K562 (cell line): ENCODE measurements around the gene SYF2. TPM values are rescaled to one million over a fixed set of nuclear protein-coding genes. Genes with fewer than 3 reads are reported as not detected.

Experiments
- ATAC-seq: fragments of 200-7000 bp; cut with Tn5 transposase; 3 replicates; pipeline ENCODE4 v1.9.1; 2020; ENCODE audit warnings: moderate library complexity
- BruUV-seq: library from RNA; stranded (reverse); fragments of 400-500 nt; replicated peaks from 2 replicates; lab custom pipeline; 2021; lab: Mats Ljungman, UMichigan
- CTCF ChIA-PET: fragments of 300-600 bp; formaldehyde crosslinking; extraction: SDS; loops from one replicate; lab custom pipeline; 2021; ENCODE audit warnings: low intra/inter-chr PET ratio; lab: Yijun Ruan, JAX
- POLR2A ChIA-PET: fragments of 300-600, 350-650 bp; sonication (Branson Sonifier 250); formaldehyde crosslinking; extraction: SDS; loops from one replicate; lab custom pipeline; 2021; ENCODE audit warnings: antibody characterized with exemption, inconsistent platforms; lab: Yijun Ruan, JAX
- DNase-seq, 4 experiments: peaks; one replicate each; pipeline versions ENCODE4 v3.0.0 to v3.0.0-alpha.2; 2011 to 2018; ENCODE audit warnings: low spot score in 3 of 4, mixed read lengths in 3 of 4; ENCODE audit errors: extremely low read depth in 1 of 4
- FAIRE-seq: peaks from 2 replicates; lab custom pipeline; 2011; peaks lifted over from hg19 to GRCh38; lab: Jason Lieb, UNC
- H2AFZ ChIP-seq: 2 replicates; pipeline ENCODE4 v1.6.0; 2011; ENCODE audit warnings: low read depth, low read length, control low read depth, inconsistent platforms
- H3K27ac ChIP-seq: fragments of 200-600 bp; 3 replicates; pipeline ENCODE4 v1.8.0; 2011; ENCODE audit warnings: low read depth, mild to moderate bottlenecking, control low read depth, inconsistent platforms, low read length, moderate library complexity, mixed read lengths; ENCODE audit errors: extremely low read depth
- H3K27me3 ChIP-seq, 2 experiments: fragments of 300-600 bp in 1 of 2; 2 replicates in 1 of 2; 3 replicates in 1 of 2; pipeline versions ENCODE4 v1.6.0 to v1.8.0; 2011; ENCODE audit warnings: inconsistent platforms in 2 of 2, low read length in 2 of 2, mild to moderate bottlenecking in 1 of 2, mixed read lengths in 1 of 2, moderate library complexity in 1 of 2; ENCODE audit not compliant: control insufficient read depth in 2 of 2, insufficient read depth in 2 of 2
- H3K36me3 ChIP-seq: fragments of 300-600 bp; 3 replicates; pipeline ENCODE4 v1.8.0; 2011; ENCODE audit warnings: mild to moderate bottlenecking, low read length, inconsistent platforms; ENCODE audit not compliant: control insufficient read depth, insufficient read depth
- H3K4me1 ChIP-seq, 2 experiments: fragments of 200-600 bp in 1 of 2; replicated peaks in 1 of 2; 2 replicates in 1 of 2; 3 replicates in 1 of 2; pipeline versions ENCODE4 v1.5.1 to v1.8.0; 2011; ENCODE audit warnings: inconsistent platforms in 2 of 2, low read length in 2 of 2, mild to moderate bottlenecking in 1 of 2, mixed read lengths in 1 of 2, moderate library complexity in 1 of 2; ENCODE audit not compliant: control insufficient read depth in 2 of 2, insufficient read depth in 2 of 2
- H3K4me2 ChIP-seq: 2 replicates; pipeline ENCODE4 v1.6.1; 2011; ENCODE audit warnings: low read length, control low read depth, inconsistent platforms, mixed read lengths; ENCODE audit not compliant: insufficient read depth
- H3K4me3 ChIP-seq: fragments of 200-600 bp; sonication (generic), shearing (Covaris generic); 2 replicates; pipeline ENCODE4 v1.5.1; 2016; ENCODE audit warnings: control low read depth, inconsistent platforms
- H3K79me2 ChIP-seq: fragments of 200-600 bp; 3 replicates; pipeline ENCODE4 v1.8.0; 2011; ENCODE audit warnings: low read length, inconsistent platforms; ENCODE audit not compliant: control insufficient read depth, insufficient read depth
- H3K9ac ChIP-seq, 2 experiments: 2 replicates each; pipeline versions ENCODE4 v1.6.0 to v1.6.1; 2011; ENCODE audit warnings: low read depth in 2 of 2, low read length in 2 of 2, control low read depth in 1 of 2, inconsistent platforms in 1 of 2, mild to moderate bottlenecking in 1 of 2, mixed read lengths in 1 of 2; ENCODE audit not compliant: insufficient read depth in 1 of 2
- H3K9me1 ChIP-seq: one replicate; pipeline ENCODE4 v1.6.0; 2011; ENCODE audit warnings: inconsistent platforms, mild to moderate bottlenecking, low read length, moderate library complexity; ENCODE audit not compliant: control insufficient read depth, insufficient read depth
- H3K9me3 ChIP-seq: replicated peaks from 2 replicates; pipeline ENCODE4 v1.5.1; 2011; ENCODE audit warnings: low read depth, low read length, inconsistent platforms; ENCODE audit not compliant: control insufficient read depth, insufficient read depth
- H4K20me1 ChIP-seq: replicated peaks from 2 replicates; pipeline ENCODE4 v1.6.1; 2011; ENCODE audit warnings: low read length, inconsistent platforms, mixed read lengths; ENCODE audit not compliant: control insufficient read depth, insufficient read depth
- CBX1 ChIP-seq: sonication (generic); IDR thresholded peaks from 2 replicates; pipeline ENCODE4 v1.6.1; 2016; ENCODE audit warnings: antibody characterized with exemption, low read depth, mild to moderate bottlenecking
- MEIS2 ChIP-seq: fragments of 450-650 bp; IDR thresholded peaks from 2 replicates; pipeline ENCODE4 v1.6.1; 2014; ENCODE audit warnings: mild to moderate bottlenecking; ENCODE audit not compliant: partially characterized antibody
- PBX2 ChIP-seq, 2 experiments: IDR thresholded peaks in 1 of 2; conservative IDR thresholded peaks in 1 of 2; 2 replicates each; pipeline ENCODE4 v1.6.1; 2016; ENCODE audit warnings: low read depth in 2 of 2, mild to moderate bottlenecking in 1 of 2, missing compliant biosample characterization in 1 of 2, missing genetic modification characterization in 1 of 2, moderate library complexity in 1 of 2
- SPI1 ChIP-seq: IDR thresholded peaks from 2 replicates; pipeline ENCODE4 v1.6.1; 2011; ENCODE audit warnings: low read depth, low read length, control low read depth, borderline replicate concordance
- STAT5A ChIP-seq: IDR thresholded peaks from 2 replicates; pipeline ENCODE4 v1.6.1; 2012; ENCODE audit warnings: low read length, inconsistent platforms, borderline replicate concordance
- ZNF717 ChIP-seq: fragments of 250-450 bp; sonication (Bioruptor Pico); IDR thresholded peaks from 2 replicates; pipeline ENCODE4 v1.5.0; 2021
- WGBS: fragments of 100-300 bp; shearing (Covaris generic); methylation state at CpG from one replicate; pipeline ENCODE4 v1.1.6; 2016; ENCODE audit warnings: low coverage, mixed read lengths; ENCODE audit not compliant: insufficient coverage; ENCODE audit errors: missing lambda C conversion rate; 5-methylcytosine and 5-hydroxymethylcytosine counted together
- in situ Hi-C: fragments of 300-500 bp; cut with MboI; formaldehyde crosslinking; loops from 4 replicates; pipeline ENCODE4 v1.15.0; 2018; ENCODE audit warnings: inconsistent platforms, mixed read lengths
- intact Hi-C: fragments of 100-400 bp; cut with micrococcal nuclease; formaldehyde crosslinking; loops from 2 replicates; pipeline ENCODE4 v1.14.2; 2022
- polyA plus RNA-seq, 8 experiments: library from polyadenylated mRNA; depleted of rRNA in 4 of 8; stranded (reverse) in 5 of 8; unstranded in 3 of 8; fragments of >200 nt; fragmentation: Nextera tagmentation in 2 of 8; fragmentation: Illumina TruSeq in 1 of 8; extraction: Ambion mirVana in 2 of 8; extraction: Trizol in 1 of 8; gene quantifications; 2 replicates each; pipeline versions ENCODE4 v1.2.1 to v1.2.3, GENCODE V29; 2011 to 2014; ENCODE audit warnings: inconsistent platforms in 1 of 8, missing spikeins in 1 of 8
- total RNA-seq, 7 experiments: library from RNA; depleted of rRNA in 6 of 7; stranded (reverse); fragments of >200 nt in 6 of 7; fragmentation: Illumina TruSeq in 2 of 7; extraction: Trizol in 2 of 7; gene quantifications; 2 replicates each; pipeline versions ENCODE4 v1.2.1 to v1.2.3, GENCODE V29; 2011 to 2021; ENCODE audit warnings: low replicate concordance in 1 of 7
- TF ChIP-seq, protein P1 (sequence below), 2 experiments: IDR thresholded peaks; 2 replicates each; pipeline ENCODE4 v1.6.1; 2011; ENCODE audit warnings: borderline replicate concordance in 1 of 2, control low read depth in 1 of 2, low read depth in 1 of 2, low read length in 1 of 2, mild to moderate bottlenecking in 1 of 2, mixed read lengths in 1 of 2, moderate library complexity in 1 of 2; ENCODE audit not compliant: insufficient read depth in 1 of 2, insufficient read length in 1 of 2, poor library complexity in 1 of 2, severe bottlenecking in 1 of 2; ENCODE audit errors: extremely low read depth in 1 of 2

SYF2 gene
- total and polyA plus RNA-seq, 9 of the 15 experiments (the other 6 are each of a cell fraction or from before 2014, with no cell fraction given): 20.9 to 69.0 (median 43.2) TPM

DNA sequence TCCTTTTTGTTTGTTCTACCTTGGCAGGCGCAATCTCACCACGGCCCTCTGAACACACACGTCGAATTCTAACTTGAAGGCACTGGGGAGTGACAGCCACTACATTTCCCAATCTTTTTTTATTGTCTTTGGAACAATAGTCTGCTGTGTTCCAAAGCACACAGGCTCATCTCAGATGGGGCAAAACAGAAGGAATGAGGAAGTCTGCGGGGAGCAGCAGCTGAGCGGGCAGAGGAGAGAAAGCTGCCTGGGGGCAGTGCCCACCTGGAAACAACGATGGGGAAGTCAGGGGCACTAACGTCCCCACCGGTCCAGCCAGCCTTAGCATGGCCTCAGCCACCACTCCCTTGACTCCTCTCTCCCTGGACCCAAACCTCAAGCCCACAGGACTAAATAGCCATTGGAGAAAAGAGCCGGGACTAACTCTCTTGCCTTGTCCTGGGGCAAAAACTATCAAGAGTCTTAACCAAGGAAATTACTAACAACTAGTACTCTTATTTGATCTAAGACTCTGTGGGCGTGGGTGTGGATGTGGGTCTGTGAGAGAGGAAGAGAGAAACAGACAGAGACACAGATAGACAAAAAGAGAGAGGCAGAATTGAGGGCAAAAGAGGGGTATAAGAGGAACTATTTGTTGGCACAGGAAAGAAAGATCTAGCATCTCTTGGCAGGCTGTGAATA, 34.2 kb downstream of the SYF2 start:
- TF ChIP-seq CBX1 (no peak), SPI1 (0 out of 2 replicates have a peak, but pooled peaks have one; percentile 39)
- Histone ChIP-seq H4K20me1 (no peaks in the 10 kb centered on the region; the same call in none of the 2 replicates), H3K27ac (no peak overlapping the region), H3K4me3 (no peak overlapping the region), H3K79me2 (no peaks in the 10 kb centered on the region), H2AFZ (no peak overlapping the region), H3K9me3 (no peaks in the 10 kb centered on the region), H3K9ac (no peak overlapping the region), H3K27me3 (peaks cover 47 to 89% of the 10 kb centered on the region in 2 experiments; a peak in 4 of 5 replicates), H3K9me1 (no peaks in the 10 kb centered on the region), H3K4me1 (peaks cover 0 to 11% of the 10 kb centered on the region in 2 experiments; a peak in 1 of 5 replicates), H3K4me2 (no peak overlapping the region), H3K36me3 (no peaks in the 10 kb centered on the region)
- ChIA-PET CTCF (no interaction called here), POLR2A (interaction anchor here (0.6 to 1.5 kb wide), 7 partner anchors 11 to 238 kb away, joined by 3 to 4 read pairs (median 3); partner anchors contain the start of genes RSRP1 and SYF2)
- DNase-seq (no peak), FAIRE-seq (no peak), ATAC-seq (no peak)
- BruUV-seq: no TSS peak
- 16% methylated on average over 11 of the region's 11 CpGs for WGBS
- in situ Hi-C loops: no loop called here
- intact Hi-C loops: no loop called here

GRCh38 chr1:25197235-25197975, 34.9 kb downstream of the SYF2 start:
- ChIA-PET POLR2A (interaction anchor here (0.7 to 1.5 kb wide), 5 partner anchors 10 to 239 kb away, joined by 3 to 4 read pairs (median 3); partner anchors contain the start of gene SYF2), CTCF (no interaction called here)
- intact Hi-C loops (no loop called here), in situ Hi-C loops (no loop called here)
- Histone ChIP-seq H3K9me3 (no peaks in the 10 kb centered on the region), H3K27ac (no peak overlapping the region), H4K20me1 (no peaks in the 10 kb centered on the region; the same call in none of the 2 replicates), H3K9ac (peak overlapping the region in 1 of 2 experiments; percentile 38; a peak in 1 of 4 replicates), H3K4me2 (no peak overlapping the region), H3K9me1 (no peaks in the 10 kb centered on the region), H3K27me3 (peaks cover 52 to 95% of the 10 kb centered on the region in 2 experiments; a peak in 4 of 5 replicates), H3K79me2 (no peaks in the 10 kb centered on the region), H2AFZ (no peak overlapping the region), H3K4me1 (peaks cover 0 to 11% of the 10 kb centered on the region in 2 experiments; a peak in 1 of 5 replicates), H3K4me3 (no peak overlapping the region), H3K36me3 (no peaks in the 10 kb centered on the region)
- peak; percentile 51 for ATAC-seq
- BruUV-seq: no TSS peak
- no peak for FAIRE-seq
- 19% methylated on average over 20 of the region's 20 CpGs for WGBS
- DNase-seq: no peak
- TF ChIP-seq, protein P1, sequence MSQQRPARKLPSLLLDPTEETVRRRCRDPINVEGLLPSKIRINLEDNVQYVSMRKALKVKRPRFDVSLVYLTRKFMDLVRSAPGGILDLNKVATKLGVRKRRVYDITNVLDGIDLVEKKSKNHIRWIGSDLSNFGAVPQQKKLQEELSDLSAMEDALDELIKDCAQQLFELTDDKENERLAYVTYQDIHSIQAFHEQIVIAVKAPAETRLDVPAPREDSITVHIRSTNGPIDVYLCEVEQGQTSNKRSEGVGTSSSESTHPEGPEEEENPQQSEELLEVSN (IDR thresholded peaks at IDR 0.05; ENCODE audit: borderline replicate concordance in 1 of 2, extremely low read depth in 1 of 2, insufficient read depth in 1 of 2, insufficient read length in 1 of 2, low read depth in 1 of 2, low read length in 1 of 2, poor library complexity in 1 of 2, severe bottlenecking in 1 of 2): peak in 1 of 2 experiments; percentile 11
- TF ChIP-seq MEIS2 (peak; percentile 86), ZNF717 (CRISPR knock-in tag) (no peak), PBX2 (CRISPR knock-in tag; IDR thresholded peaks at IDR 0.05; ENCODE audit: low read depth) (no peak), PBX2 (tag; conservative IDR thresholded peaks at IDR 0.05; ENCODE audit: low read depth) (peak; percentile 97), STAT5A (no peak)
